Ascending aorta (tissue), 2 donors: ENCODE results near the gene UBA1. TPM values are rescaled to one million over a fixed set of nuclear protein-coding genes. Genes with fewer than 3 reads are reported as not detected.

Experiments used
- DNase-seq, 2 donors: peaks; one replicate each; pipeline ENCODE4 v3.0.0-alpha.2; 2019; ENCODE audit warnings: low spot score in 2 of 2
- H3K27ac ChIP-seq, 2 donors: fragments of 200-600 bp; sonication (generic); one replicate each; pipeline ENCODE4 v1.5.1; 2016 to 2017; ENCODE audit warnings: mild to moderate bottlenecking in 1 of 2
- H3K27me3 ChIP-seq: fragments of 200-600 bp; sonication (generic); one replicate; pipeline ENCODE4 v1.5.1; 2017
- H3K36me3 ChIP-seq, 2 donors: fragments of 200-600 bp; sonication (generic); one replicate each; pipeline ENCODE4 v1.5.1; 2016
- H3K4me1 ChIP-seq, 2 donors: fragments of 200-600 bp; sonication (generic); one replicate each; pipeline ENCODE4 v1.5.1; 2016 to 2017; ENCODE audit warnings: mild to moderate bottlenecking in 1 of 2
- H3K4me3 ChIP-seq, 2 donors: fragments of 200-600 bp; sonication (generic); one replicate each; pipeline ENCODE4 v1.5.1; 2016 to 2017; ENCODE audit warnings: mild to moderate bottlenecking in 1 of 2
- H3K9me3 ChIP-seq, 2 donors: fragments of 200-600 bp; sonication (generic); one replicate each; pipeline ENCODE4 v1.5.1; 2016
- intact Hi-C: fragments of 100-400 bp; cut with DNase I; formaldehyde crosslinking; loops from one replicate; pipeline ENCODE4 v1.15.1; 2023
- total RNA-seq: library from RNA; depleted of rRNA; stranded (reverse); fragments of >200 nt; gene quantifications from one replicate; pipeline ENCODE4 v1.1.0, GENCODE V29; 2016
- TF ChIP-seq, protein P1 (sequence below), 3 experiments: fragments of 200-600 bp in 2 of 3; fragments of 450-650 bp in 1 of 3; sonication (generic) in 2 of 3; IDR thresholded peaks; one replicate each; pipeline ENCODE4 v1.5.1; 2016 to 2019; ENCODE audit warnings: antibody characterized with exemption in 3 of 3, mild to moderate bottlenecking in 1 of 3, moderate library complexity in 1 of 3

The UBA1 gene
- total RNA-seq, 1 donor from 2014 or later, result 162 TPM

DNA sequence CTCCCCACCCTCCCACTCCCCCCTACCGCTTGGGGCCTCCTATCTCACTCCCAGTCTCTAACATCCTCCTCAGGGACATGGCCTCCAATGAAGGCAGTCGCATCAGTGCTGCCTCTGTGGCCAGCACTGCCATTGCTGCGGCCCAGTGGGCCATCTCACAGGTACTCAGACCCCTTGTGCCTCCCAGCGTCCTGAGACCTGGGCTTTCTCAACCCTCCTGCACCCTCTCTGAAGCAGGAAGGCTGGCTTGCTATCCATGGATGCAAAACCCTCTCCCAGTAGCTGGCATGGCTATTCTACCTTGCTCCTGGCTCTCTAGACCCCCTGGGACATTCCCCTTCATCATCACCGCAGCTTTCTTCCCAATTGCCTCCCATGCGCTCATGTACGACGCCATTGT lies 13.3 kb upstream of the UBA1 start:
- no peaks in the 10 kb centered on the region for H3K27me3 ChIP-seq
- no peak overlapping the region for H3K4me3 ChIP-seq
- TF ChIP-seq, protein P1, sequence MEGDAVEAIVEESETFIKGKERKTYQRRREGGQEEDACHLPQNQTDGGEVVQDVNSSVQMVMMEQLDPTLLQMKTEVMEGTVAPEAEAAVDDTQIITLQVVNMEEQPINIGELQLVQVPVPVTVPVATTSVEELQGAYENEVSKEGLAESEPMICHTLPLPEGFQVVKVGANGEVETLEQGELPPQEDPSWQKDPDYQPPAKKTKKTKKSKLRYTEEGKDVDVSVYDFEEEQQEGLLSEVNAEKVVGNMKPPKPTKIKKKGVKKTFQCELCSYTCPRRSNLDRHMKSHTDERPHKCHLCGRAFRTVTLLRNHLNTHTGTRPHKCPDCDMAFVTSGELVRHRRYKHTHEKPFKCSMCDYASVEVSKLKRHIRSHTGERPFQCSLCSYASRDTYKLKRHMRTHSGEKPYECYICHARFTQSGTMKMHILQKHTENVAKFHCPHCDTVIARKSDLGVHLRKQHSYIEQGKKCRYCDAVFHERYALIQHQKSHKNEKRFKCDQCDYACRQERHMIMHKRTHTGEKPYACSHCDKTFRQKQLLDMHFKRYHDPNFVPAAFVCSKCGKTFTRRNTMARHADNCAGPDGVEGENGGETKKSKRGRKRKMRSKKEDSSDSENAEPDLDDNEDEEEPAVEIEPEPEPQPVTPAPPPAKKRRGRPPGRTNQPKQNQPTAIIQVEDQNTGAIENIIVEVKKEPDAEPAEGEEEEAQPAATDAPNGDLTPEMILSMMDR (IDR thresholded peaks at IDR 0.05), result no peak
- intact Hi-C loops, result no loop called here
- peaks cover 49 to 73% of the 10 kb centered on the region in 2 donors for H3K36me3 ChIP-seq
- no peak for DNase-seq
- H3K27ac ChIP-seq, result peak overlapping the region in 1 of 2 donors; percentile 59
- no peaks in the 10 kb centered on the region for H3K4me1 ChIP-seq
- H3K9me3 ChIP-seq, result no peaks in the 10 kb centered on the region

DNA sequence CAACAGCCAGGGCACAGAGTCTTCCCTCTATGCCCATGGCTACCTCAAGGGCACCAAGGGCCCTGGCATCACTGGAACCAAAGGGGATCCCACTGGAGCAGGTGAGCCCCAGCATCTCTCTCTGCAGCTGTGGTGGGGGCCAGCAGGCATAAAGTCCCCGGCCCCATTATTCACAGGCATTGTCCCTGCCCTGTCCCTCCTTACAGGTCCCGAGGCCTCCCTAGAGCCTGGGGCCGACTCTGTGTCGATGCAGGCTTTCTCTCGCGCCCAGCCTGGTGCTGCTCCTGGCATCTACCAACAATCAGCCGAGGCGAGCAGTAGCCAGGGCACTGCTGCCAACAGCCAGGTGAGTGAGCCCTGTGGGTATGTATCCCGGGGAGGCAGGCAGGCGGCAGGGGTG lies 12.3 kb upstream of the UBA1 start:
- no peaks in the 10 kb centered on the region for H3K4me1 ChIP-seq
- peaks cover 42 to 71% of the 10 kb centered on the region in 2 donors for H3K36me3 ChIP-seq
- no peak overlapping the region for H3K4me3 ChIP-seq
- TF ChIP-seq, protein P1 (IDR thresholded peaks at IDR 0.05), result no peak
- DNase-seq, result no peak
- no peaks in the 10 kb centered on the region for H3K9me3 ChIP-seq
- H3K27me3 ChIP-seq, result no peaks in the 10 kb centered on the region
- no peak overlapping the region for H3K27ac ChIP-seq
- intact Hi-C loops, result no loop called here

DNA sequence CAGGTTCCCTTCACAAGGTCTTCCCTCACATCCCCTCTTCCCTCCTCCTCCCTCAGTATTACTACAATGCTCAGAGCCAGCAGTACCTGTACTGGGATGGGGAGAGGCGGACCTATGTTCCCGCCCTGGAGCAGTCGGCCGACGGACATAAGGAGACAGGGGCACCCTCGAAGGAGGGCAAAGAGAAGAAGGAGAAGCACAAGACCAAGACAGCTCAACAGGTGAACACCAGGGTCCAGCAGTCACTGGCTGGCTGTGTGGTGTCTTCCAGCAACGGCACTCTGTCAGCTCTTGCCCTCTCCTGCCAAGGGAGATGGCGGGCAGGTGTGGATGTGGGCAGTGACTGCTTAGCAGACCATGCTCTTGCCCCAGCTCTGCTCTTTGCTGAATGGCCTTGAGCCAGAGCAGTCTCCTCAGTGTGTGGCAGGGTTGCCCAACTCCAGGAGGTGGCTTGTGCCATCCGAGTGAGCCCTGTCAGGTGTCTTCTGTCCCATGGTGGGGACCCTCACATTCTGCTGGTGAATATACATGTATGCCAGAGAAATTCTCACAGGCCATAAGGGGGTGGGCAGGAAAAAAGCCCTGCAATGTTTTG lies 11.4 kb upstream of the UBA1 start:
- Histone ChIP-seq H3K4me1 (no peaks in the 10 kb centered on the region), H3K27me3 (no peaks in the 10 kb centered on the region), H3K36me3 (peaks cover 36 to 62% of the 10 kb centered on the region in 2 donors), H3K27ac (no peak overlapping the region), H3K4me3 (no peak overlapping the region), H3K9me3 (no peaks in the 10 kb centered on the region)
- intact Hi-C loops, result no loop called here
- no peak for DNase-seq
- TF ChIP-seq, protein P1 (IDR thresholded peaks at IDR 0.05), result no peak

DNA sequence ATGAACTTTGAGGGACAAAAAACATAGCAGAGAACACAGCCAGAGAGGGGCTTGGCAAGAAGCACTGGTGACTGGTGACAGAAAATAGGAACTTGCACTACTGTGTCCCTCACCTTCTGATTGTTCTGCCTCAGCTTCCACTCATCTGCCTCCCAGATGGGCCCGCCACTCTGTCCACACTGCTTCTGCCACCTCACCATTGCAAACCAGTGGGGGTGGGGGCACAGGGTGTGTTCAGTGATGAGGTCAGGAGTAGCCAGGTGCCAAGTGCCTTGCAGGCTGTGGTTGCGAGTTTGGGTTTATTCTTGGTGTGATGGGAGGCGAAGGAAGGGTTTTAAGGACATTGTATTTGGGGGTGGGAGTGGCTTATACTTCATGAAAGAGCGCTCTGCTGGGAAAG lies 9.1 kb upstream of the UBA1 start:
- H3K4me1 ChIP-seq, result no peaks in the 10 kb centered on the region
- H3K27ac ChIP-seq, result no peak overlapping the region
- H3K27me3 ChIP-seq, result no peaks in the 10 kb centered on the region
- DNase-seq, result no peak
- no peak overlapping the region for H3K4me3 ChIP-seq
- TF ChIP-seq, protein P1 (IDR thresholded peaks at IDR 0.05), result no peak
- intact Hi-C loops, result no loop called here
- H3K9me3 ChIP-seq, result no peaks in the 10 kb centered on the region
- H3K36me3 ChIP-seq, result peaks cover 30 to 50% of the 10 kb centered on the region in 2 donors

DNA sequence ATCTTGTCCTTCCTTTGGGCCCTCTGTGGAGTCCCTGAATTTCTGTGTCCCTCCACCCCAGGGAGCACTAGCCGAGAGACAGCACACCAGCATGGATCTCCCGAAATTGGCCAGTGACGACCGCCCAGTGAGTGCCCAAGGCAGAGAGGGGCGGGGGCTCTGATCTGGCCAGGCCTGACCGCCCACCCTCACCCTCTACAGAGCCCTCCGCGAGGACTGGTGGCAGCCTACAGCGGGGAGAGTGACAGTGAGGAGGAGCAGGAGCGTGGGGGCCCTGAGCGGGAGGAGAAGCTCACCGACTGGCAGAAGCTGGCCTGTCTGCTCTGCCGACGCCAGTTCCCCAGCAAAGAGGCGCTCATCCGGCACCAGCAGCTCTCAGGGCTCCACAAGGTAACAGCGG lies 8.4 kb upstream of the UBA1 start:
- intact Hi-C loops, result no loop called here
- Histone ChIP-seq H3K27me3 (no peaks in the 10 kb centered on the region), H3K4me1 (no peaks in the 10 kb centered on the region), H3K4me3 (no peak overlapping the region), H3K27ac (no peak overlapping the region), H3K36me3 (peaks cover 25 to 43% of the 10 kb centered on the region in 2 donors), H3K9me3 (no peaks in the 10 kb centered on the region)
- DNase-seq, result no peak
- TF ChIP-seq, protein P1 (IDR thresholded peaks at IDR 0.05), result no peak
